Measurements from ENCODE around the gene ELMO1.

The ELMO1 gene

DNA sequence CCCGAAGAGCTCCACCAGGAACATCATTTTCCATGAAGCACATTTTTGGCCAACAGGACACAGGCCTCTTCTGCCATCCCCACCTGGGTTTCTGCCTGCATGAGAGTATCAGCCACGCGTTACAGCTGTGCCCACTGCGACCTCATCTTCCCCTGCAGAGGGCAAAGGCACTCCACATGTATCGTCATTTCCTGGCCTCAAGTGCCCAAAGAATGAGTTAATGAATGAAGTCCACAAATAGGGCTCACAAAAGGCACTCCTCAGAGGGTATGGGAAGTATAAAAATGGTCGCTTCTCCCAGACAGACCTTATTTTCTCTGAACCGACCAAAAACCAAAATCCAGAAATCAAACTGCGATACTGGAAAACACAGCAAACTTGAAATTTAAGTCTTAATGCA lies 18.5 kb downstream of the ELMO1 start:
- H3K36me3 Mint-ChIP-seq (ENCODE audit: low read depth) = peaks cover 27% of the 10 kb centered on the region
- no peaks in the 10 kb centered on the region for H3K27me3 Mint-ChIP-seq
- H3K4me3 Mint-ChIP-seq = no peak overlapping the region
- H3K9me3 Mint-ChIP-seq = no peaks in the 10 kb centered on the region
- no peak overlapping the region for H3K27ac Mint-ChIP-seq
- peaks cover 87% of the 10 kb centered on the region for H3K4me1 Mint-ChIP-seq (ENCODE audit: low read depth)

DNA sequence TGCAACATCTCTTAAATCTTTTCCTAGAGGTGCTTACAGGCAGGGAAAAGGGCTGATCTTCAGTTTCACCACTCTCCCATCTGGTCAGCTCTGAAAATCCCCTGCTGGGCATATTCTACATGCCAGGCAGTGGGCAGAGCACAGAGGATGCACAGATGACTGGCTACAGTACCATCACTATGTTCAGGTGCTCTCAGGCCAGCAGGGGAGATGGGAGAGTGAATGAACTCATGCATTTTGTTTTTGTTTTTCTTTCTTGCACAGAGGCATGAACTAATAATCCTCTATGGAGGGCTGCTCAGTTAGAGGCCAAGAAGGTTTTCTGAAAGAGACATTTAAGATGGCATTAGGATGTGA lies 19.3 kb downstream of the ELMO1 start:
- no peaks in the 10 kb centered on the region for H3K27me3 Mint-ChIP-seq
- H3K9me3 Mint-ChIP-seq = no peaks in the 10 kb centered on the region
- H3K27ac Mint-ChIP-seq = no peak overlapping the region
- peaks cover 82% of the 10 kb centered on the region for H3K4me1 Mint-ChIP-seq (ENCODE audit: low read depth)
- H3K4me3 Mint-ChIP-seq = no peak overlapping the region
- peaks cover 27% of the 10 kb centered on the region for H3K36me3 Mint-ChIP-seq (ENCODE audit: low read depth)

DNA sequence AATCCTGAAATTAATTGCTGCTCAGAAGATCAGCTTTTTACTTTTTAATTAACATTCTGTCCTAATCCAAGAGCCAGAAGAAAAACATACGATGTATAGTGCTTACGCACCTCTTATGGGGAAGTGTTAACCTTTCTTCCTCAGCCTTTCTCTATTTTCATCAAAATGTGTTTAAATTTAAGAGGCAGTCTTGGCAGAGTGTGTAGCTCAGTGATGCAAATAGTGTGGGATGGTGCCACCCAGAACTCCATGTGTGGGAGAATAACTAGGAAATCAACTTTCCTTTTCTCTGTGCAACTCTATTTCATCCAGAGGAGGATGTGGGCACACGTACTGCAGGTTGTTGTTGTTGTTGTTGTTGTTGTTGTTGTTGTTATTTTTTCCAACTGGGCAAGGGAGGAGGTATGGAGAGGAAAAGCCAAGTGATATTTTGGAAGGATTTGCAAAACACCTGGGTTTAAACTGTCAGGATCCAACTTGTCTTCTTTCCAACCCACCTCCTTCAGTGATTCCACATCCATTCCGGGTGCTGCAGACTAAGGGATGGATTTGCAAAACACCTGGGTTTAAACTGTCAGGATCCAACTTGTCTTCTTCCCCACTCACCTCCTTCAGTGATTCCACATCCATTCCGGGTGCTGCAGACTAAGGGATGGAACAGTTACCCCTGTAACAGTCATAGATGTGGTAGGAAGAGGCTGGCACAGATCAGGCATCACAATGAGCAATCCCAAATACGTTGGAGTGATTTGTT lies 19.8 kb downstream of the ELMO1 start:
- H3K27me3 Mint-ChIP-seq = no peaks in the 10 kb centered on the region
- peaks cover 77% of the 10 kb centered on the region for H3K4me1 Mint-ChIP-seq (ENCODE audit: low read depth)
- peaks cover 27% of the 10 kb centered on the region for H3K36me3 Mint-ChIP-seq (ENCODE audit: low read depth)
- H3K4me3 Mint-ChIP-seq = no peak overlapping the region
- H3K9me3 Mint-ChIP-seq = no peaks in the 10 kb centered on the region
- H3K27ac Mint-ChIP-seq = no peak overlapping the region

DNA sequence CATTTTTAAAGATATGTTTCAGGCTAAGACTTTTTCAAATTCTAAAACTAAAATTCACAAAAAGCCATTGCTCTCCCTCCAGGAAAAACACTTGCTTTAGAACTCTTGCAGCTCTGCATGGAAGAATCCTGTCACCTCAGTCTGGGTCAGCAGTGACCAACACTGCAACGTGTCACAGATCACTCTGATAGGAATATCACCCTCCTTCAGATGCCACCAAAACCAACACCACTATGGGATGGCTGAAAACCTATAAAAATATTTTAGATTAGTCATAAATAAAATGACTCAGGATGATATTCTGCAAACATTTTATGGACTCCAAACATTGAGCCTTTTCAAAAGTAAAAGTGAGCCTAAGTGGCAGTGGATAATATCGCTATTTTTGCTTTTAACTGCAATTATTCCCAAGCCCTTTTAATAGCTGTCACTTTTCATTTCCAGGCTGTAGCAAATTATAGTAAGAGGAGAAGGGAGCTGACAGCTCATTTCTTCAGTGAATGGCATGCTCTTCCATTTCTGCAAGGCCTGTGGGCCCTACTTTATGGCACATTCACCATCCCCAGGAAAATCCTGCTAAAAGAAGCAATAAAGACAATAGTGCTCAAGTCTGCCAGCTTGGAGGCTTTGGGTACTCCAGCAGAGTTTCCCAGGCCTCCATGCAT lies 21.3 kb downstream of the ELMO1 start:
- Mint-ChIP-seq H3K36me3 (ENCODE audit: low read depth) (peaks cover 27% of the 10 kb centered on the region), H3K27me3 (no peaks in the 10 kb centered on the region), H3K9me3 (no peaks in the 10 kb centered on the region), H3K4me1 (ENCODE audit: low read depth) (peaks cover 62% of the 10 kb centered on the region), H3K4me3 (no peak overlapping the region), H3K27ac (no peak overlapping the region)

DNA sequence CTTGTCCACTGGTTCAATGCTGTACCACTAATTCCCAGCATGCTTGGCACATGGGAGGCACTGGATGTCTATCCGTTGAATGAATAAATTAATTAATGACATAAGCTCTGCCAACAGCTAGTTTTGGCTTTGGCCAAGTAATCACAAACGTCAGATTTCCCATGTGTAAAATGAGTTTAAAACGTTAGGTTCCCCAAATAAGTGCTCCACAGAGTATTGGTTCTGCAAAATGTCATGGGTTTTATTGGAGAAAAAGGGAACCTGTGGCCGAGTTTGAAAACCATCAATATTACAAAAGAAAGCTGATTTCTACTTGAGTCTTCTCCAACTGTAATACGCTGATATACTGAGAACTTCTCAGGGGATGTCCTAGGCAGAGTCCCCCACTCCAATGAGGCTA lies 23.2 kb downstream of the ELMO1 start:
- Mint-ChIP-seq H3K4me3 (no peak overlapping the region), H3K9me3 (no peaks in the 10 kb centered on the region), H3K36me3 (ENCODE audit: low read depth) (peaks cover 27% of the 10 kb centered on the region), H3K27ac (no peak overlapping the region), H3K4me1 (ENCODE audit: low read depth) (peaks cover 62% of the 10 kb centered on the region), H3K27me3 (no peaks in the 10 kb centered on the region)

DNA sequence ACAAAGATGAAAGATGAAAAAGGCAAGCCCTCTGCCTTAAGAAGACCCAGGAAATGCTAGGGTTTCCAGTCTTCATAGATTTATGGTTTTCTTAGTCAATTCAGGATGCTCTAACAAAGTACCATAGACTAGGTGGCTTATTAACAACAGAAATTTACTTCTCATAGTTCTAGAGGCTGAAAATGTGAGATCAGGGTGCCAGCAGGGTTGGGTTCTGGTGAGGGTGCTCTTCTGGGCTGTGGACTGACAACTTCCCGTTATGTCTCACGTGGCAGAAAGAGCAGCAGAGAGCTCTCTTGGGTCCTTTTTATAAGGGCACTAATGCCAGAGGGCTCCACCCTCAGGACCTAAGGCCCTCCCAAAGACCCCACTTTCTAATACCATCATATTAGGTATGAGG lies 23.7 kb downstream of the ELMO1 start:
- Mint-ChIP-seq H3K4me1 (ENCODE audit: low read depth) (peaks cover 62% of the 10 kb centered on the region), H3K27ac (no peak overlapping the region)

DNA sequence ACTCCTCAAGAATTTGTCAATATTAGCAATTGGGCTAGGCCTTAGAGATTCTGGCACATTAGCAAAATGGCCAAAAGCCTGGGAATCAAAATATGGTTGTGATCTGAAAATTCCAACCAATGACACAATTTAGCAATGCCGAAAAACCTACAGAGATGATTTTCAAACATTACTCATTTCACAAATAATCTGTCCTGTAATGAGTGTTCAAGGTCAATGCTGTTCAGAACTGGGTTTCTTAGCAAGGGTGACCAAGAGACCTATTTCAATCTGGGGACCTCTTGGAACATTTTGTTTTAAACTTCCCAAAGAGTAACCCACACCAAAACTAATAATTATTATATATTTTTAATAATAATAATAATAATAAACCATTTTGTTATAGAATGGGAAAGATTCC lies 24.1 kb downstream of the ELMO1 start:
- H3K27me3 Mint-ChIP-seq = no peaks in the 10 kb centered on the region
- H3K36me3 Mint-ChIP-seq (ENCODE audit: low read depth) = peaks cover 25% of the 10 kb centered on the region
- no peak overlapping the region for H3K27ac Mint-ChIP-seq
- no peak overlapping the region for H3K4me3 Mint-ChIP-seq
- peaks cover 61% of the 10 kb centered on the region for H3K4me1 Mint-ChIP-seq (ENCODE audit: low read depth)
- H3K9me3 Mint-ChIP-seq = no peaks in the 10 kb centered on the region

More for the DNA sequence above, 23.7 kb downstream of the ELMO1 start:
- no peaks in the 10 kb centered on the region for H3K27me3 Mint-ChIP-seq
- H3K9me3 Mint-ChIP-seq = no peaks in the 10 kb centered on the region
- H3K36me3 Mint-ChIP-seq (ENCODE audit: low read depth) = peaks cover 27% of the 10 kb centered on the region
- H3K4me3 Mint-ChIP-seq = no peak overlapping the region

DNA sequence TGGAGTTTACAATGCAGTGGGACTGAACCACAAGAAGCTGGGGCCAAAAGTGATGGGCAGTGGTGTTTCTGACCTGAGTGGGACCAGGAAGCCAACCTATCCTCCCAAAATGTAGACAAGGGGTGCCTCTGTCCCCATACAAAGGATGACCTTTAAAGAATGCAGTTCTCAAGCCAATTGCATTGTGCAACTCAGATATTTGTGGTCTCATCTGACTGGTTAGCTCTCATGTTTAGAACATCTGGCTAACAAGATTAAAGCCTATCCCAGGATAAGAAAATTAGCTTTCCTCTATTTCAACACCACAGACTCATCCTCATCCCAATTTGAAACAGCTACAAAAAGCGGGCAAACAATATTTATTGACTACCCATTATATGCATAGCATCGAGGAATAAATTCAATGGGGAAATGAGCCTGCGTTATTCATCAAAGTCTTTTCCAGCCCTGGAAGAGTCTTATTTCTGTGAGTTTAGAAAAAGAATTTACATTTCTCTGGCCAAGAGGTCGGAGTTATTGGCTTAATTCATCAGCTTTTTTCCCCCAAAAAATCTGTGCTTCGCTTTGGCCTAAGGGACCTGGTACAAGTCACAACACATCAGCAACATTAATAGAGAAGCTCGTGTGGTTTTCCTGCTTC lies 26.7 kb downstream of the ELMO1 start:
- H3K27me3 Mint-ChIP-seq = no peaks in the 10 kb centered on the region
- H3K27ac Mint-ChIP-seq = no peak overlapping the region
- H3K9me3 Mint-ChIP-seq = peaks cover 3% of the 10 kb centered on the region
- H3K4me3 Mint-ChIP-seq = no peak overlapping the region
- peaks cover 12% of the 10 kb centered on the region for H3K36me3 Mint-ChIP-seq (ENCODE audit: low read depth)
- H3K4me1 Mint-ChIP-seq (ENCODE audit: low read depth) = peaks cover 56% of the 10 kb centered on the region

DNA sequence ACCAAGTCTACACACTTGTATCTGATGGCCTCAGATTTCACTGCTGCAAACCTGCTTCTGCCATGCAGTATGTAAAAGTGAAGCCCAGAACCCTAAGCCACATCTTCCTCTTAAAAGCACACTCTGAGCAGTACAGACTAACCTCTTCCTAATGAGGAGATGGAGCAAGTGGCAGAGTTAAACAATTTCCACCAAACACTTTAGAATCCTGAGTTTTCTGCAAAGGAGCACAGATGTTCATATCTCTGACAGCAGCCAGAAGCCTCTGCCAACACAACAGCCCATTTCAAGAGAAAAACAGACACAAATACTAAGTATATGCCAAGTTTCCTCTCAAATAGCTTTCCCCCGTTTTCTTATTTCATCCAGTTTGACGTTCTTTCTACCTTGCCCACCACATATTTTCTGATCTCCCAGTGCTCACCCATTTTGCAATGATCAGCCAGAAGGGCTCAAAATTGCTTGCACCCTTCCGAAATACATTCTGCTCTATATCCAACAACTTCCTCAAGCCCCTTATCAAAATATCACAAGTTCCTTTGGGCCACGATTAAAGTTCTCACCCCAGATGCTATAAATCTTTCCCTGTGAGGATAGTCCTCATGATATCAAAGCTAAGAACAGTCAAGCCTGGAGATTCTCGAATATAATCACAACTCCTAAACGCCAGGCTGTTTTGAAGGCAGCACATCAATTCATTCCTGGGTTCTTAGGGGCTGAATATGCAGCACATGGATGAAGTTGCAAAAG lies 27.5 kb downstream of the ELMO1 start:
- no peak overlapping the region for H3K4me3 Mint-ChIP-seq
- H3K27me3 Mint-ChIP-seq = no peaks in the 10 kb centered on the region
- H3K27ac Mint-ChIP-seq = no peak overlapping the region
- peaks cover 3% of the 10 kb centered on the region for H3K9me3 Mint-ChIP-seq
- H3K36me3 Mint-ChIP-seq (ENCODE audit: low read depth) = peaks cover 5% of the 10 kb centered on the region
- peaks cover 55% of the 10 kb centered on the region for H3K4me1 Mint-ChIP-seq (ENCODE audit: low read depth)

DNA sequence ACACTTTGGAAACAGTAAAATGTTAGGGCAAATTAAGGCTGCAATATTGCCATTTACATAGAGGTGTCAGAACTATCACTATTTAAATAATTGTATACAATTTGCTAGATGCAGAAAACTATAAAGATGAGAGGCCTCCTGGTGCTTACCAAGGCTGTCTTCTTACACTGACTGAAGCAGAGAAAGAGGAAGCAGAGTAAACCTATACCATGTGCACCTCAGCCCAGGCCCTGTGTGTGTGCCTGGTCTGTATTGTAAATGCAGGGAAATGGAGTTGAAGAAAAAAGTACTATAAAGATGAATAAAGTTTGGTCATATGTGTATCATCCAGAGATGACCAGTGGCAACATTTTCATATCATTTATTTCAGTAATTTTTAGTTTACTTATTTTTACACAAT lies 29.2 kb downstream of the ELMO1 start:
- H3K27me3 Mint-ChIP-seq = no peaks in the 10 kb centered on the region
- H3K9me3 Mint-ChIP-seq = peaks cover 3% of the 10 kb centered on the region
- no peak overlapping the region for H3K4me3 Mint-ChIP-seq
- H3K36me3 Mint-ChIP-seq (ENCODE audit: low read depth) = peaks cover 7% of the 10 kb centered on the region
- no peak overlapping the region for H3K27ac Mint-ChIP-seq
- peaks cover 46% of the 10 kb centered on the region for H3K4me1 Mint-ChIP-seq (ENCODE audit: low read depth)

DNA sequence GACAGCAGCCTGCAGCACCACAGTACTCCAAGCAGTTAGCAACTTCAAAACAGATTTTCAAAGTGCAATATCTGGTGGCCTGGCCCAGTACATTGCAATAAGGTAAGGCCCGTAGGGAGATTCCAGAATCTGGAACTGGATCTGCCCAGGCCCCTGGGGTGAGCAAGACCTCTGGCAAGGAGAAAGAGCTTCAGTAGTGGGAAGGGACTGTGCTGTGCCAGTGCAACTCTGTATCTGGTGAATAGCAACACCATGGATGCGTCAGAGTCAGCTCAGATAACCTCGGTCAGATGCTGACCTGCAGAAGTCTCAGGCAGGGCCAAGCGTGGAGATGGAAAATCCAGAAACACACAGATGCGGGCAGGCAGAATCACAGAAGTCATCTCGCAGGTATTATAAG lies 30.3 kb downstream of the ELMO1 start:
- Mint-ChIP-seq H3K9me3 (peaks cover 3% of the 10 kb centered on the region), H3K4me1 (ENCODE audit: low read depth) (peaks cover 49% of the 10 kb centered on the region), H3K4me3 (no peak overlapping the region), H3K36me3 (ENCODE audit: low read depth) (peaks cover 13% of the 10 kb centered on the region), H3K27ac (no peak overlapping the region), H3K27me3 (no peaks in the 10 kb centered on the region)

DNA sequence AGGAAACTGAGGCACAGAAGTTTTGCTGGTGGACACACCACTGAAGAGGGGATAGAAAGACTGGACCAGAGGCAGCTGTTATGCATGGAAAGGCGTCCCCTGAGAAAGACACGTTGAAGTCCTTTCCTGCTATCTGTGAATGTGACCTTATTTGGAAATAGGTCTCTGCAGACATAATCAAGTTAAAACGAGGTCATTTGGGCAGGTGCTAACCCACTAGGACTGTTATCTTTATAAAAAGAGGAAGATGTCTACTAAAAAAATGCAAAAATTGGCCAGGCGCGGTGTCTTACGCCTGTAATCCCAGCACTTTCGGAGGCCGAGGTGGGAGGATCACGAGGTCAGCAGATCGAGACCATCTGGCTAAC lies 31.6 kb downstream of the ELMO1 start:
- Mint-ChIP-seq H3K27ac (no peak overlapping the region), H3K4me1 (ENCODE audit: low read depth) (peaks cover 62% of the 10 kb centered on the region), H3K27me3 (no peaks in the 10 kb centered on the region), H3K4me3 (no peak overlapping the region), H3K36me3 (ENCODE audit: low read depth) (peaks cover 18% of the 10 kb centered on the region), H3K9me3 (peaks cover 8% of the 10 kb centered on the region)

DNA sequence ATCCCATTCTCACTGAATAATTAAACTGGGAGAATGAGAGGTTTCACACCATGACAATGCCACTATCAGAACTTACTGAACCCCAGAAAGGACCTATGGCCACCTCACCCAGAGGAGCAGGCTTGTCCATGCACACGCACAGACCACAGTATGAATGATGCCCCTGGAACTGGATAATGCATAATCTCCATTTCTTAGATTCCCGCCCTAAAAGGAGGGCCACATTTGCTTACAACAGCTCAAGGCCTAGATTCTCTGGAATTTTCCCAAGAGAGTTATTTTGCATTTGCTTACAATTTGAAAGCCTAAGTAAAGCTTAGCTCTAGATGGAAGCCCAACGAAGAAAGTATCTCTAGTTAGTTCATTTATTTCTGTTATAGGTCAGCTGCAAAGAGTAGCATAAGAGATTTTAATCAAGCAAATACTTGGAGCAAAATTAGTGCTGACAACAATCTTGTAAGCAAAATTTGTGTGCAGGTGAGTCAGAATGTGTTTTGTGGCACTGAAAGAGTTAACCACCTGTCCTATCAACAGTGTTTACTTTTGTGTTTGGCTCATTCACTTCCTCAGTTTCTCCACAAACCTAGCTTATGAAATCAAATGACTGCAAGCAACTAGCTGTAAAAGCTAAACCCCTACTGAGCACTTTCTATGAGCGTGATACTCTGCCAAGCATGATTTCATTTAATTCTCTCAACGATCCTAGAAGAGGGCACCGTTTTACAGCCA lies 32.1 kb downstream of the ELMO1 start:
- H3K4me3 Mint-ChIP-seq = no peak overlapping the region
- H3K9me3 Mint-ChIP-seq = peaks cover 8% of the 10 kb centered on the region
- H3K27ac Mint-ChIP-seq = no peak overlapping the region
- H3K27me3 Mint-ChIP-seq = no peaks in the 10 kb centered on the region
- peaks cover 18% of the 10 kb centered on the region for H3K36me3 Mint-ChIP-seq (ENCODE audit: low read depth)
- H3K4me1 Mint-ChIP-seq (ENCODE audit: low read depth) = peaks cover 62% of the 10 kb centered on the region

DNA sequence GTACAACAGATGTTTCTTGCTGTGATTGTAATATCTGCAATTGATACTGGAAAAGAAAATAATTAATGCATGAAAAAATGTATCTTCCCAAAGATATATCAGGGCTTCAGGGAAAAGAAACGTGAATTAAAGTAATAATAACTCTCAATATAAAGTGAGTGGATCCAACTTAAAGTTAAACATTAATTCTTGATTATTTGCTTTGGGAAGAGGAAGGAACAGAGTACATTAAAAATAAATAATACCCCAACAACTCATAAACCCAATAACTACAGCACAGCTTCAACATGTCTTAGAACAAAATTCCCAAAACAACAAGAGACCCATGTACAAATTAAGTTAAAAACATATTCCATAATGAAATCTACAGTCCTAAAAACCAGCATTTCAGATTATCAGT lies 33.0 kb downstream of the ELMO1 start:
- Mint-ChIP-seq H3K9me3 (peaks cover 8% of the 10 kb centered on the region), H3K27me3 (no peaks in the 10 kb centered on the region), H3K36me3 (ENCODE audit: low read depth) (peaks cover 18% of the 10 kb centered on the region), H3K4me3 (no peak overlapping the region), H3K4me1 (ENCODE audit: low read depth) (peaks cover 62% of the 10 kb centered on the region), H3K27ac (no peak overlapping the region)

All from stimulated activated naive CD8-positive, alpha-beta T cell treated with anti-CD3 and anti-CD28 coated beads, Interleukin-15, Interleukin-2, amounts not matched to agents 100 ng/mL and 50 ng/mL, for 24 hours (primary cell).